Peyer's patch (tissue), 4 donors: ENCODE data around the gene ETS2.

ENCODE experiments used
- POLR2A ChIP-seq, 2 donors: fragments of 450-650 bp; IDR thresholded peaks; one replicate each; pipeline ENCODE4 v1.5.1; 2017; ENCODE audit warnings: antibody characterized with exemption in 2 of 2, mild to moderate bottlenecking in 2 of 2, moderate library complexity in 2 of 2
- TF ChIP-seq, protein P1 (sequence below), 6 experiments: fragments of 450-650 bp in 4 of 6; fragments of 200-600 bp in 2 of 6; sonication (generic) in 1 of 6; IDR thresholded peaks; one replicate each; pipeline ENCODE4 v1.5.1; 2017 to 2019; ENCODE audit warnings: antibody characterized with exemption in 6 of 6, mild to moderate bottlenecking in 3 of 6, moderate library complexity in 1 of 6

DNA sequence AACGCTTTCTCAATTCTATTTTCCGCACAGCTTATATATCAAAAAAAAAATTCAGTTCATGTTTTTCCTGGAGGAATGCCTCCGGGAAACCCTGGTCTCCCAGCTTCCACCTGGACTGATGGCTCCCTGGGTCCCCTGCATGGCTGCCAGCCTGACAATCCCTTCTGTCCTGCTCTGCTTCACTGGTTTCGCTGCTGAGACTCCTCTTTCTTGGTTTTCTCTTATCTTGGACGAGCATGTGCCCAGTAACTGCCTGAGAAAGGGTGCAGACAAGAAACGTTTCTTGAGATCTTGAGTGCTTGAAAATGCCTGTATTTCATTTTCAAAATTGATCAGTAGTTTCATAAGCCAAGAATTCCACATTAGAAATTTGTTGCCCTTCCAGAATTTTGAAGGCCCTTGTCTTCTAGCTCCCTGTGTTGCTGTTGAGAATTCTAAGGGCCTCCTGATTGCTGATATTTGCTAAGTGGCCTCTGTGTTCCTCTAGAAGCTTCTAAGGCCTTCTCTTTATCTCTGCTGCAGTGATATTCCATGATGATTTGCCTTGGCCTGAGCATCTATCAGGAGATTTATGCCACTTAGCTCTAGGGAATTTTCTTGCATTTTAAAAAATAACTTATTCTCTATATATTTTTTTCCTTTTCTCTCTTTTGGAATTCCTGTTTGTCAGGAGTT, 44.7 kb downstream of the ETS2 start:
- no peak for TF ChIP-seq POLR2A (IDR thresholded peaks at IDR 0.05)
- TF ChIP-seq, protein P1, sequence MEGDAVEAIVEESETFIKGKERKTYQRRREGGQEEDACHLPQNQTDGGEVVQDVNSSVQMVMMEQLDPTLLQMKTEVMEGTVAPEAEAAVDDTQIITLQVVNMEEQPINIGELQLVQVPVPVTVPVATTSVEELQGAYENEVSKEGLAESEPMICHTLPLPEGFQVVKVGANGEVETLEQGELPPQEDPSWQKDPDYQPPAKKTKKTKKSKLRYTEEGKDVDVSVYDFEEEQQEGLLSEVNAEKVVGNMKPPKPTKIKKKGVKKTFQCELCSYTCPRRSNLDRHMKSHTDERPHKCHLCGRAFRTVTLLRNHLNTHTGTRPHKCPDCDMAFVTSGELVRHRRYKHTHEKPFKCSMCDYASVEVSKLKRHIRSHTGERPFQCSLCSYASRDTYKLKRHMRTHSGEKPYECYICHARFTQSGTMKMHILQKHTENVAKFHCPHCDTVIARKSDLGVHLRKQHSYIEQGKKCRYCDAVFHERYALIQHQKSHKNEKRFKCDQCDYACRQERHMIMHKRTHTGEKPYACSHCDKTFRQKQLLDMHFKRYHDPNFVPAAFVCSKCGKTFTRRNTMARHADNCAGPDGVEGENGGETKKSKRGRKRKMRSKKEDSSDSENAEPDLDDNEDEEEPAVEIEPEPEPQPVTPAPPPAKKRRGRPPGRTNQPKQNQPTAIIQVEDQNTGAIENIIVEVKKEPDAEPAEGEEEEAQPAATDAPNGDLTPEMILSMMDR (IDR thresholded peaks at IDR 0.05) = no peak
